ENCODE data around the gene ZNF891. TPM values are rescaled to one million over a fixed set of nuclear protein-coding genes. Genes with fewer than 3 reads are reported as not detected.

ZNF891 gene
- total and polyA plus RNA-seq, 2 of the 4 experiments (the other 2 are of a cell fraction) = 0.26 to 0.36 TPM

- BruUV-seq (replicated peaks) = no TSS peak
- no peak overlapping the region for H3K4me3 ChIP-seq (ENCODE audit: insufficient read depth, low read depth, low read length)
- H2AK5ac ChIP-seq (ENCODE audit: low read depth, low read length) = no peak overlapping the region
- H3K27ac ChIP-seq (ENCODE audit: insufficient read depth, low read length) = no peak overlapping the region
- H3K79me1 ChIP-seq (ENCODE audit: low read depth in 1 of 2, low read length in 2 of 2) = no peaks in the 10 kb centered on the region
- no peak overlapping the region for H2BK120ac ChIP-seq (ENCODE audit: low read depth, low read length)
- no peaks in the 10 kb centered on the region for H3K4me1 ChIP-seq (ENCODE audit: control insufficient read depth, insufficient read depth, low read length)
- no peak overlapping the region for H3K9ac ChIP-seq (ENCODE audit: low read depth, low read length)
- H3K23ac ChIP-seq (ENCODE audit: low read depth, low read length) = no peak overlapping the region
- H3K56ac ChIP-seq (ENCODE audit: extremely low read depth, insufficient read depth, low read length) = no peak overlapping the region
- no peak overlapping the region for H2BK15ac ChIP-seq (ENCODE audit: low read depth, low read length)
- H4K20me1 ChIP-seq (ENCODE audit: insufficient read depth, low read length) = no peaks in the 10 kb centered on the region
- intact Hi-C loops (cut with micrococcal nuclease) (no loop called here), dilution Hi-C loops (cut with HindIII; ENCODE audit: low sequenced_read_pairs, unreplicated experiment) (no loop called here), in situ Hi-C loops (cut with MboI; ENCODE audit: low sequenced_read_pairs) (no loop called here)
- H3K9me3 ChIP-seq (ENCODE audit: control insufficient read depth, insufficient read depth, low read length) = peaks cover 26% of the 10 kb centered on the region
- TF ChIP-seq FOS (IDR thresholded peaks at IDR 0.05; ENCODE audit: low read depth, low read length) = no peak
- TF ChIP-seq RCOR1 (IDR thresholded peaks at IDR 0.05; ENCODE audit: insufficient replicate concordance, low read length) = no peak
- TF ChIP-seq CTCF (conservative IDR thresholded peaks at IDR 0.05; ENCODE audit: low read depth, low read length) = no peak
- TF ChIP-seq USF2 (IDR thresholded peaks at IDR 0.05; ENCODE audit: low read depth, low read length) = no peak
- TF ChIP-seq MAFK (IDR thresholded peaks at IDR 0.05; ENCODE audit: low read depth, low read length) = no peak
- TF ChIP-seq BHLHE40 (IDR thresholded peaks at IDR 0.05; ENCODE audit: low read depth, low read length) = no peak
- CTCF ChIA-PET = no interaction called here
- no peak overlapping the region for H4K91ac ChIP-seq (ENCODE audit: insufficient read depth, low read depth, low read length)
- POLR2A ChIA-PET (ENCODE audit: unreplicated experiment) = no interaction called here
- no peak overlapping the region for H2BK5ac ChIP-seq (ENCODE audit: low read depth, low read length, poor library complexity, severe bottlenecking)
- H3K4ac ChIP-seq (ENCODE audit: low read depth, low read length) = no peak overlapping the region
- no peak overlapping the region for H4K5ac ChIP-seq (ENCODE audit: low read depth, low read length)
- H3K9me1 ChIP-seq (ENCODE audit: insufficient read depth, low read length) = no peaks in the 10 kb centered on the region
- H2AFZ ChIP-seq (replicated peaks; ENCODE audit: low read length, poor library complexity) = peak overlapping the region; percentile 21
- H3K36me3 ChIP-seq (ENCODE audit: control insufficient read depth, insufficient read depth, low read length) = no peaks in the 10 kb centered on the region
- ATAC-seq (ENCODE audit: low read depth) (no peak), DNase-seq (no peak)
- H3K14ac ChIP-seq (replicated peaks; ENCODE audit: low read depth, low read length) = no peak overlapping the region
- H4K8ac ChIP-seq (ENCODE audit: low read depth in 2 of 2, low read length in 2 of 2) = no peak overlapping the region
- no peak overlapping the region for H3K4me2 ChIP-seq (ENCODE audit: low read depth, low read length)
- no peak overlapping the region for H3K18ac ChIP-seq (ENCODE audit: low read depth, low read length)
- no peak overlapping the region for H2BK20ac ChIP-seq (ENCODE audit: low read depth, low read length)
- WGBS, 2 experiments (ENCODE audit: extremely low coverage in 2 of 2, insufficient read length in 1 of 2) = no CpG with 5 or more reads among the region's 1 CpG
- no peak overlapping the region for H2AK9ac ChIP-seq (replicated peaks; ENCODE audit: low read depth, low read length, poor library complexity)
- H3K27me3 ChIP-seq (ENCODE audit: control insufficient read depth, insufficient read depth, low read length) = no peaks in the 10 kb centered on the region
Measured at GRCh38 chr12:133172491-133172890, 42.4 kb upstream of the ZNF891 start.
